CMK (cell line): ENCODE results near the gene PCMT1.
"Not testable (repeated sequence)": the region's sequence is repeated elsewhere in the genome, so short reads cannot be mapped to it uniquely, and the experiment has no call there.

Experiments used
- DNase-seq: peaks from one replicate; pipeline ENCODE4 v3.0.0-alpha.2; 2010; ENCODE audit warnings: low read depth

PCMT1 gene

GRCh38 chr6:149749594-149750135 lies at the start of gene PCMT1:
TSS of gene PCMT1 (plus strand) at chr6:149749741. CDS start at chr6:149749902, 161 bp downstream.
- DNase-seq, result peak; percentile 79

- DNase-seq, result no peak
Observed at GRCh38 chr6:149701714-149702113, 47.8 kb upstream of the PCMT1 start.

DNA sequence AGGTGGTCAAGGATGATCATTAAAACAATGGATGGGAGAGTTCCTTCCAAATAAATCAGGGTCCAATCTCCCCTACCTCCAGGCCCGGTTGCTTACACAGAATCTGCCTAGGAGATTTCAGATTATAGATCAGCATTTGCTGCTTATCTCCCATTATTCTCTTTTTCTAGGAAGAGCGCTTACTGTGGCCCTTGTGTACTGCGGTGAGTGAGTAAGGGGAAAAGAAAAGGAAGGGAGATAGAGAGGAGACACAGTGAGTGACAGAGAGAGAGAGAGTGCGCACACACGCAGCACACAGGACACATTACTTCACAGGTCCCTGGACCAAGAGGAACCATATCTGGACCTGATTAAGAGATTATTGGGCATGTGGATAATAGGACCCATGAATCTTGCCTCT lies 37.8 kb upstream of the PCMT1 start:
- DNase-seq, result no peak

DNA sequence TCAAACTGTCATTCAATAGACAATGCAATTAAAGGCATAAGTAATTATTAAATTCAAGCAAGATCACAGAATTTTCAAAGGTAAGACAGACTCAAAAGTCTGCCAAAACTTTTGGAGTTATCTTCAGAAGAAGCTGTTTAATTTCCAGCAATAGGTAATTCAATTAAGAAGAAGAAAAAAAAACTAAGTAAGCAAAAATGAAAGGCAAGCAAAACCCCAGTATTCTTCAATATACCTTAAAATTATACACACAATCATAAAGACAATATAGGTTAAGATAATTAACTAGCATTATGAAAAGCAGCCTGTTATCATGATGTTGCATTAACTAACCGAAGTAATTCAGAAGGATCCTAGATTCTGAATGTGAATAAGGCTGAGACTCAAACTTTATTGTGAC lies 35.1 kb upstream of the PCMT1 start:
- DNase-seq, result no peak

DNA sequence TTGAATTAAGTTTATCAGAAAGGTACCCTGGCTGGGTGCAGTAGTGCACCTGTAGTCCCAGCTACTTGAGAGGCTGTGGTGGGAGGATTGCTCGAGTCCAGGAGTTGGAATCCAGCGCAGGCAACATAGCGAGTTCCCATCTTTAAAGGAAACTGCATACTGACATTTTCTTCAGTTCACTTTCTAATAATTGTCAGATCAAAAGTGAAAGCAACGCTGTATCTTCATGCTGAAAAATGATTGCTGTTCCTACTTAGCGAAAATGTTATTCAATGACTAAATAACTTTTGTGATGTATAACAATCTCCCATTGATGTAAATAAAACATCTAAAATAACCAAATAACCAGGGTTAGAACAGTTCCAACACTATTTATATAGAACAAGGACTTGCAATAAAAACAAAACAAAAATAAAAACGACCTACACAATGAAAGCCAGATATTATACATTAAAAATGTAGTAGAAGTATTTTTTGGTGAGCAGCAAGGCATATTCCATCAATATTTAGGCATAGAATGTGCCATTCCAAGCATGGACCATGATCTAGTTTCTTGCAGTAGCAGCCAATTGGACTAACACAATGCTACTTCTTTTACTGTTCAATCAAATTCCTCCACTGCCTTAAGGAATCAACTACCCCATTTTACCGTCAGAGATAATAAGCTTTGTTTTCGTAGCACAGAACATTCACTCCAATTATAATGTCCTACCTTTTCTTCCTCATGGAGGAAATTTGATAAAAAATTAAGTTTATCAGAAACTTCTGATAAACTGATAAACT lies 33.2 kb upstream of the PCMT1 start:
- no peak for DNase-seq

- no peak for DNase-seq
Observed at GRCh38 chr6:149717255-149717587, 32.3 kb upstream of the PCMT1 start.

GRCh38 chr6:149717588-149718458 lies 31.7 kb upstream of the PCMT1 start, which contains the start of gene LATS1:
TSS of gene LATS1 (minus strand) at chr6:149718101. CDS start at chr6:149702126, 15,975 bp downstream.
- DNase-seq, result peak; percentile 41

GRCh38 chr6:149719531-149719930 lies 30.0 kb upstream of the PCMT1 start:
- DNase-seq, result no peak

GRCh38 chr6:149723262-149723661 lies 26.3 kb upstream of the PCMT1 start:
- no peak for DNase-seq

DNA sequence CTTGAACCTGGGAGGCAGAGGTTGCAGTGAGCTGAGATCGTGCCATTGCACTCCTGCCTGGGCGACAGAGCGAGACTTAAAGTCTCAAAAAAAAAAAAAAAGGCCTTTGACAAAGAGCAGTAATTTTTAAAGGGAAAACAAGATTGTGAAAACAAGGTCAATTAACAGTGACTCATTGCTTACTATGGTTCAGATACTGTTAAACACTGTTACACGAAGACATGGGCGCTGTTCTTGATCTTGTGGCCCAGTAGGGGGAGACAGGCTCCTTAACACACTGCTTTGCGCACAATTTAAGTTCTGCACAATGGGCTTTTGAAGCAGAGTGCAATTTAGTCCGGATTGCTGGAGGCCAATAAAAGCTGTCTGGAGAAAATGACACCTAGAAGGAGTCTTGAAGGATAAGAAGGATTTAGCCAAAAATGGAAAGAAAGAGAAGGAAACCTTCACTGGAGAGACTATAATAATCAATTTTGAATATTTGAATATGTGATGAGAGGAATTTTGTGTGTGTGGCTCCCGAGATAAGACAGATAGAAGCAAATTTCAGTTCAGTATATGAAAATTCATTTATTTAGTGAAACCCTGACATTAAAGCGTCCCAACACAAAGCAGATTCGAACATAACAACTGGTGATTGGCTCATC lies 25.6 kb upstream of the PCMT1 start:
- peak; percentile 56 for DNase-seq

DNA sequence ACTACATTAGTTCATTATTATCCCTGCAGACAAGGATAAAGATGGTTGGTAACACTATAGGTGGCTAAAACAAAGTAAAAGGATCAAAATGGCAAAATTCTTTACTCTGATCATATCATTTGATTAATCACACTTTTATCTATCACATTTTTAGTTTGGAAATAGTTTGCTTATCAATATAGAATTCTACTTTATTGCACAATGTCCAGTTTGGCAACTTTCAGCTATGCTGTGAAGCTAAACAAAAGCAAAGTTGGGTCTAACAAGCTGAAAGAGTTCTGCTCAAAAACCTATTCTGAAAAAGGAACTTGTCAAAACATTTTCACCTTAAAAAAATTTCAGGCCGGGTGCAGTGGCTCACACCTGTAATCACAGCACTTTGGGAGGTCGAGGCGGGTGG lies 23.8 kb upstream of the PCMT1 start:
- DNase-seq, result no peak

- peak; percentile 34 for DNase-seq
Observed at GRCh38 chr6:149727793-149728498, 21.6 kb upstream of the PCMT1 start.

- DNase-seq, result peak; percentile 83
Observed at GRCh38 chr6:149728499-149729234, 20.9 kb upstream of the PCMT1 start.

DNA sequence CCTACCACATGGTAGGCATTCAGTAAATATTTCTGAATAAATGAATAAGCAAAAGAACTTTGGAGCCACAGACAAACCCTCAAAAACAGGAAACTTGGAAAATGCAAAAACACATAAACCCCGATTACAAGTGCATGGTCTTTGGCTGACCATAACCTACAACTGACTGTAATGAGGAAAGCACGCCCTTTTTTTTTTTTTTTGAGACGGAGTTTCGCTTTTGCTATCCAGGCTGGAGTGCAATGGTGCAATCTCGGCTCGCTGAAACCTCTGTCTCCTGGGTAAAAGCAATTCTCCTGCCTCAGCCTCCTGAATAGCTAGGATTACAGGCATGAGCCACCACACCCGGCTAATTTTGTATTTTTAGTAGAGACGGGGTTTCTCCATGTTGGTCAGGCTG lies 19.7 kb upstream of the PCMT1 start:
- DNase-seq, result no peak

DNA sequence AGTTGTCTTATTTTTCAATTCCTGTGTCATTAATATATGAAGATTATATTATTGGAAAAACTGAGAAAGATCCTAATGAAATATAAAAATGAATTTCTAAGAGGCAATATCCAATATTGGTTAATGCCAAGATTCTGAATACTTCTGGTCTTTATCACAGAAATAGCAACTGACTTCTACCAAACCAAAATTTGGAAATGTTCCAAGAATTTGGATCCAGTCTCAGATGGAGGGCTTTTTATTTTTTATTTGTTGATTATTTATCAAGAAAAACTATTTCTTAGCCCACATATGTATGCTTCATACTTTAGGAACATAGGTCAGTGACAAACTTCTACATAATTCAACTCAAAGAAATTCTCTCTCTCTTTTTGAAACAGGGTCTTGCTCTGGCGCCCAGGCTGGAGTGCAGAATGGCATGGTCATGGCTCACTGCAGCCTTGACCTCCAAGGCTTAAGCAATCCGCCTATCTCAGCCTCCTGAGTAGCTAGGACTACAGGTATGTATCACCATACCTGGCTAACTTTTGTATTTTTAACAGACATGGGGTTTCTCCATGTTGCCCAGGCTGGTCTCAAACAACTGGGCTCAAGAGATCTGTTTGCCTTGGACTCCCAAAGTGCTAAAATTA lies 16.3 kb upstream of the PCMT1 start:
- no peak for DNase-seq

DNA sequence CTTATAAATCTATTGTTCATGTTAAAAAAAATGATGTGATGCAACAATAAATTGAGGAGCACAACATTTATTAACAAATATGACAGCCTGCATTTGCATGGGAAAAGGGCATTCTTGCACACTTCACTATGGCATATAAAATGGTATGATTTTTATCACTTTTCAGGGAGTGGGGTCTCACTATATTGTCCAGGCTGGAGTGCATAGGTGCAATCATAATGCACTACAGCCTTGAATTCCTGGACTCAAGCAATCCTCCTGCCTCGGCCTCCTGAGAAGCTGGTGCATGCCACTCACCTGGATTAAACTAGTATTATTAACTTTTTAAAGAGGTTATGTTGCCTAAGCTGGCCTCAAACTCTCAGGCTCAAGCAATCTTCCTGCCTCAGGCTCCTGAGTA lies 14.6 kb upstream of the PCMT1 start:
- DNase-seq, result no peak

GRCh38 chr6:149745252-149745651 lies 4.3 kb upstream of the PCMT1 start:
- not testable (repeated sequence) for DNase-seq

DNA sequence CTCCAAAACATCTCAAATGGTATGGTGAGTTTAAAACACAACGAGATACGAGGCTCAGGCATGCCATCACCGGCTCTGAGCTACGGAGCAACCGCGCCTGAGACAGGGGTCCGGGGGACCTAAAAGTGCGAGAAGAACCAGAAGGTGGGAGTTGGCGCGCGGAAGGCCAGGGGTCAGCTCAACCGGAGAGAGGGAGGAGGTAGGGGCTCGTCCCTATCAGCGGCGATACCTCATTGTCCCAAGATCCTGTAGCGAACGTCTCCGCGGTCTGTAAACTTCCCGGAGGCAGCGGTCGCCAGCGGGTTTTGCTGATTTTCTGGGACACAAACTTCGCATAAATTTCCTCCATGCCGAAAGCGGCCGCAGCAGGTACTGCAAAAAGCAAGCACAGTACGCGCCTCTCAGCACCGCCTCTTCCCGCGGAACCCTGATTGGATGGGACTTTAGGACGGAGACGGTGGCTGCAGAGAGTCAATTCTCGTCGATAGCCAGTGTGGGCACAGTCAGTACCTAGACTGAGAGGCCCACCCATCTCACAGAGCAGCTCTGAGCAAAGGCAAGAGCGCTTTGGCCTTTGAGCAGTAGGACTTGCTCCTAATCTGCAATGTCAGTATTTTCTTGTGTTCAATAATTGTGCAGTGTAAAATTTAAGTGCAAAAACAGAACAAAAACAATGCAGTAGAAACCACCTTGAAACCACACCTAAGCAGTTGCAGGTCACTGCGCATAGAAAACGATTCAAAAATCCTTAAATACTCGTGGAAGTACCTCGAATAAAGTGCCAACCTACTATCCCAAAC lies 3.2 kb upstream of the PCMT1 start, which contains the start of gene NUP43:
Gene NUP43 (minus strand): TSS at position 383 of the 800 bp plus-strand sequence. CDS start 34 bp downstream, at position 349.
- peak; percentile 96 for DNase-seq

- DNase-seq, result not testable (repeated sequence)
Observed at GRCh38 chr6:149749082-149749593, 403 bp upstream of the PCMT1 start.
